Measurements from ENCODE around the gene CFAP77.
"Not testable (repeated sequence)": the region's sequence is repeated elsewhere in the genome, so short reads cannot be mapped to it uniquely, and the experiment has no call there.

CFAP77 gene

GRCh38 chr9:132551556-132551955, 141.5 kb downstream of the CFAP77 start:
- DNase-seq, result no peak

- DNase-seq, result no peak
Observed at GRCh38 chr9:132552041-132552440, 142.0 kb downstream of the CFAP77 start.

- DNase-seq, result no peak
Observed at GRCh38 chr9:132554755-132555154, 144.7 kb downstream of the CFAP77 start.

GRCh38 chr9:132555528-132555927, 145.5 kb downstream of the CFAP77 start:
- DNase-seq, result no peak

GRCh38 chr9:132556235-132556634, 146.2 kb downstream of the CFAP77 start:
- DNase-seq, result no peak

GRCh38 chr9:132556714-132557113, 146.7 kb downstream of the CFAP77 start:
- no peak for DNase-seq

GRCh38 chr9:132557159-132557558, 147.1 kb downstream of the CFAP77 start:
- no peak for DNase-seq

GRCh38 chr9:132559711-132560110, 149.7 kb downstream of the CFAP77 start:
- no peak for DNase-seq

GRCh38 chr9:132560616-132561202, 150.7 kb downstream of the CFAP77 start:
- DNase-seq, result no peak

- no peak for DNase-seq
Observed at GRCh38 chr9:132562306-132562573, 152.2 kb downstream of the CFAP77 start.

- no peak for DNase-seq
Observed at GRCh38 chr9:132564526-132564925, 154.5 kb downstream of the CFAP77 start.

GRCh38 chr9:132568787-132569186, 158.8 kb downstream of the CFAP77 start:
- not testable (repeated sequence) for DNase-seq

GRCh38 chr9:132571806-132572600, 162.0 kb downstream of the CFAP77 start:
- DNase-seq, result no peak

GRCh38 chr9:132572921-132573320, 162.9 kb downstream of the CFAP77 start:
- no peak for DNase-seq

- DNase-seq, result no peak
Observed at GRCh38 chr9:132575005-132575609, 165.1 kb downstream of the CFAP77 start.

- DNase-seq, result no peak
Observed at GRCh38 chr9:132575811-132576210, 165.8 kb downstream of the CFAP77 start.

GRCh38 chr9:132577119-132577518, 167.1 kb downstream of the CFAP77 start:
- DNase-seq, result no peak

GRCh38 chr9:132578367-132578932, 168.4 kb downstream of the CFAP77 start:
- no peak for DNase-seq

- DNase-seq, result no peak
Observed at GRCh38 chr9:132579427-132579798, 169.4 kb downstream of the CFAP77 start.

GRCh38 chr9:132582276-132582785, 172.3 kb downstream of the CFAP77 start, which contains the start of gene BARHL1:
BARHL1 (plus strand) TSS chr9:132582606; CDS start chr9:132582798, 192 bp downstream.
- DNase-seq, result no peak

GRCh38 chr9:132582786-132583583, 173.0 kb downstream of the CFAP77 start:
- DNase-seq, result no peak

- DNase-seq, result no peak
Observed at GRCh38 chr9:132583584-132584304, 173.7 kb downstream of the CFAP77 start.
